Measurements from ENCODE around the gene ACOT2. TPM values are rescaled to one million over a fixed set of nuclear protein-coding genes. Genes with fewer than 3 reads are reported as not detected.
"Not testable (repeated sequence)": the region's sequence is repeated elsewhere in the genome, so short reads cannot be mapped to it uniquely, and the experiment has no call there.

ACOT2 gene
- total RNA-seq, 1 donor from 2014 or later: 11.8 TPM

- DNase-seq (ENCODE audit: low spot score): no peak
- H3K9me3 Mint-ChIP-seq (ENCODE audit: unreplicated experiment): no peaks in the 10 kb centered on the region
- H3K27me3 Mint-ChIP-seq (ENCODE audit: unreplicated experiment): peaks cover 6% of the 10 kb centered on the region
- H3K36me3 Mint-ChIP-seq (ENCODE audit: low read depth, unreplicated experiment): no peaks in the 10 kb centered on the region
- H3K4me1 Mint-ChIP-seq (ENCODE audit: unreplicated experiment): no peaks in the 10 kb centered on the region
- no peak overlapping the region for H3K4me3 Mint-ChIP-seq (ENCODE audit: unreplicated experiment)
- no peak overlapping the region for H3K27ac Mint-ChIP-seq (ENCODE audit: unreplicated experiment)
- TF ChIP-seq CTCF (IDR thresholded peaks at IDR 0.05; ENCODE audit: unreplicated experiment): no peak
These were observed 19.7 kb downstream of the ACOT2 start for GRCh38 chr14:73588695-73589094.

GRCh38 chr14:73589116-73589515 lies 20.1 kb downstream of the ACOT2 start:
- no peak for DNase-seq (ENCODE audit: low spot score)
- Mint-ChIP-seq H3K27me3 (ENCODE audit: unreplicated experiment) (peaks cover 6% of the 10 kb centered on the region), H3K4me1 (ENCODE audit: unreplicated experiment) (no peaks in the 10 kb centered on the region), H3K36me3 (ENCODE audit: low read depth, unreplicated experiment) (no peaks in the 10 kb centered on the region), H3K9me3 (ENCODE audit: unreplicated experiment) (no peaks in the 10 kb centered on the region), H3K27ac (ENCODE audit: unreplicated experiment) (no peak overlapping the region), H3K4me3 (ENCODE audit: unreplicated experiment) (no peak overlapping the region)
- no peak for TF ChIP-seq CTCF (IDR thresholded peaks at IDR 0.05; ENCODE audit: unreplicated experiment)

GRCh38 chr14:73590673-73591004 lies 21.6 kb downstream of the ACOT2 start:
- not testable (repeated sequence) for H3K4me1 Mint-ChIP-seq (ENCODE audit: unreplicated experiment); H3K9me3 Mint-ChIP-seq (ENCODE audit: unreplicated experiment); DNase-seq (ENCODE audit: low spot score); H3K27me3 Mint-ChIP-seq (ENCODE audit: unreplicated experiment); H3K27ac Mint-ChIP-seq (ENCODE audit: unreplicated experiment); H3K36me3 Mint-ChIP-seq (ENCODE audit: low read depth, unreplicated experiment); H3K4me3 Mint-ChIP-seq (ENCODE audit: unreplicated experiment)

- peak within 1 kb of the TSS; percentile 56 for H3K4me3 Mint-ChIP-seq (ENCODE audit: unreplicated experiment)
- DNase-seq (ENCODE audit: low spot score): peak; percentile 34
These were observed 22.9 kb downstream of the ACOT2 start, which contains the start of gene ACOT4 for GRCh38 chr14:73591690-73592449. TSS of gene ACOT4 (plus strand) at chr14:73591873. CDS start at chr14:73591960, 87 bp downstream.

GRCh38 chr14:73594491-73594890 lies 25.5 kb downstream of the ACOT2 start:
- no peak overlapping the region for H3K27ac Mint-ChIP-seq (ENCODE audit: unreplicated experiment)
- H3K27me3 Mint-ChIP-seq (ENCODE audit: unreplicated experiment): peaks cover 3% of the 10 kb centered on the region
- no peaks in the 10 kb centered on the region for H3K36me3 Mint-ChIP-seq (ENCODE audit: low read depth, unreplicated experiment)
- no peak for DNase-seq (ENCODE audit: low spot score)
- no peak overlapping the region for H3K4me3 Mint-ChIP-seq (ENCODE audit: unreplicated experiment)
- no peaks in the 10 kb centered on the region for H3K9me3 Mint-ChIP-seq (ENCODE audit: unreplicated experiment)
- H3K4me1 Mint-ChIP-seq (ENCODE audit: unreplicated experiment): no peaks in the 10 kb centered on the region
- TF ChIP-seq CTCF (IDR thresholded peaks at IDR 0.05; ENCODE audit: unreplicated experiment): no peak

More at GRCh38 chr14:73591690-73592449, 22.9 kb downstream of the ACOT2 start, which contains the start of gene ACOT4:
- no peaks in the 10 kb centered on the region for H3K4me1 Mint-ChIP-seq (ENCODE audit: unreplicated experiment)
- no peak for TF ChIP-seq CTCF (IDR thresholded peaks at IDR 0.05; ENCODE audit: unreplicated experiment)
- H3K27me3 Mint-ChIP-seq (ENCODE audit: unreplicated experiment): peaks cover 5% of the 10 kb centered on the region
- no peak within 1 kb of the TSS for H3K27ac Mint-ChIP-seq (ENCODE audit: unreplicated experiment)
- no peaks in the 10 kb centered on the region for H3K36me3 Mint-ChIP-seq (ENCODE audit: low read depth, unreplicated experiment)
- H3K9me3 Mint-ChIP-seq (ENCODE audit: unreplicated experiment): no peaks in the 10 kb centered on the region

All from endothelial cell (in vitro differentiated cells).